Hippocampal formation (tissue), 2 donors: ENCODE data around the gene XPR1.
"Not testable (repeated sequence)": the region's sequence is repeated elsewhere in the genome, so short reads cannot be mapped to it uniquely, and the experiment has no call there.

Experiments used
- DNase-seq, 2 donors: peaks; one replicate each; lab custom pipeline; 2025; lab: John Stamatoyannopoulos, UW

XPR1 gene

GRCh38 chr1:180644526-180645192 lies 12.8 kb downstream of the XPR1 start:
- no peak for DNase-seq

DNA sequence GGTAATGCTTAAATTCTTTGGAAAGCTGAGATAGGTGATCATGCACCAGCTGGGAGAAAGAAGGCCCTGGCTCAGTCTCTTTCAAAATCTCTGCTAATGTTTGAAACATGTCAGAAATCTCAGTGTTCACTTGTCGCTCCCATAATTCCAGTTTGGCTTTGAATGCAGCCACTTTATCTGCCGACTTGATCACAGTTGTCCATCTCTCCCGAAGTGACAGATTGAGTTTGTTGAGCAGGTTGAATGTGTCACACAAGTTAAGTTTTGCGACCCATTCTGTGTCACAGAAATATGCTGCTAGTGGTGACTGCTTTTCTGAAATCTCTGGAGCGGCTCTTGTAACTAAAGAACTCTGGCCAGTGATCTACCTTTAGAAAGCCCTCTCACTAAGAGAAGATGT lies 13.4 kb downstream of the XPR1 start:
- not testable (repeated sequence) for DNase-seq

DNA sequence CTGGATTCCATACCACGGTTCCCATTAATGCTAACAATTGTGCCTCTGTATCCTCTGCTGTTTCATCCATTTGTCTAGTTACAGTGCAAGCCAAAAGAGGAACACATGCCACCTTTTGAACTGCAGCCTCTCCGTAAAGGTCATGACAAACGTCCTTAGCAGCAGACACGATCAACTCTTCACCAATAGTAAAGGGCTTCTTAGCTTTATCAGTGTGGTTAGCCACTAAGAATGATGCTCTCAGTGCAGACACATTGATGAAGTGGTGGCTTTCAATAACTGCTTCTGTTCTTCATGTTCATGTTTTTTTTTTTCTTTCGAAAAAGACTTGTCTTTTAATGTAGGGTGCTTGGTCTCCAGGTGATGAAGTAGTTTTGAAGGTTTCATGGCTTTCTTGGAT lies 14.3 kb downstream of the XPR1 start:
- no peak for DNase-seq

DNA sequence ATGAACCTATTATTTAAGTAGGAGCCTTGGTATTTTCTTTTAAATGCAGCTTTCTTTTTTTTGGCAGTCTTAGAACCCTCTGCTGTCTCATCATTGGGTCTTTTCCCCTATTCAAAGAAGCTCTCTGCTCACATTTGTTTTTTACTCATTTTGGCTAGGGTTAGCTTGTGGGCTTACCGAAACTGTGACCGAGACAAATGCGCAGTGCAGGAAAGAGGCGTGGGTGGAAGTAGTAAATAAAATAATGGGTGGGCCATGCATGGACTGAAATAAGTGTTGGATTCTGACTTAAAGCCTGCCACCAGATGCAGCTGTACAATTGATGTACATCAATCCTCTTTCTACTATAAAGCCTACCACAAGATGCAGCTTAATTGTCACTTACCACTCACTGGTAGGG lies 14.7 kb downstream of the XPR1 start:
- DNase-seq = no peak

DNA sequence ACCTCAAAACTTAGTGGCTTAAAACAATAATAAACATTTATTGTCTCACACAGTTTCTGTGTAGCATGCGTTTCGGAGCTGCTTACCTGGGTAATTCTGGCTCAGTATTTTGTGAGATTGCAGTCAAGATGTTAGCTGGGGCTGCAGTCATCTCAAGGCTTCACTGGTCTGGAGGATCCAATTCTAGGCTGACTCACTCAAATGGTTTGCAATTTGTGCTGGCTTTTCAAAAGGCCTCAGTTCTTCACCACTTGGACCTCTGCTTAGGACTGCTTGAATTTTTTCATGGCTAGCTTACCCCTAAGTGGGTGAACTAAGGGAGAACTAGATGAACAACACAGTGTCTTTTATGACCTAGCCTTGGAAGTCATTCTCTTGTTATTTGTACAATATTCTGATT lies 21.0 kb downstream of the XPR1 start:
- no peak for DNase-seq

DNA sequence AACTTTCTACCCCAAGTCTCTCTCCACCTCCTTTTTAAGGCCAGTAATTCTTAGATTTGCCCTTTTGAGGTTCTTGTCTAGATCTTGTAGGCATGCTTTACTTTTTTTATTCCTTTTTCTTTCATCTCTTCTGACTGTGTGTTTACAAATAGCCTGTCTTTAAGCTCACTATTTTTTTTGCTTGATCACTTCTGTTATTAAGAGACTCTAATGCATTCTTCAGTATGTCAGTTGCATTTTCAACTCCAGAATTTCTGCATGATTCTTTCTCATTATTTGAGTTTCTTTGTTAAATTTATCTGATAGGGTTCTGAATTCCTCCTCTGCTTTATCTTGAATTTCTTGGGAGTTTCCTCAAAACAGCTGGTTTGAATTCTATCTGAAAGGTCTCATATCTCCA lies 30.9 kb downstream of the XPR1 start:
- DNase-seq = no peak

GRCh38 chr1:180670681-180671080 lies 38.9 kb downstream of the XPR1 start:
- DNase-seq = no peak

GRCh38 chr1:180672105-180672504 lies 40.3 kb downstream of the XPR1 start:
- DNase-seq = no peak

GRCh38 chr1:180672505-180672904 lies 40.7 kb downstream of the XPR1 start:
- DNase-seq = no peak

DNA sequence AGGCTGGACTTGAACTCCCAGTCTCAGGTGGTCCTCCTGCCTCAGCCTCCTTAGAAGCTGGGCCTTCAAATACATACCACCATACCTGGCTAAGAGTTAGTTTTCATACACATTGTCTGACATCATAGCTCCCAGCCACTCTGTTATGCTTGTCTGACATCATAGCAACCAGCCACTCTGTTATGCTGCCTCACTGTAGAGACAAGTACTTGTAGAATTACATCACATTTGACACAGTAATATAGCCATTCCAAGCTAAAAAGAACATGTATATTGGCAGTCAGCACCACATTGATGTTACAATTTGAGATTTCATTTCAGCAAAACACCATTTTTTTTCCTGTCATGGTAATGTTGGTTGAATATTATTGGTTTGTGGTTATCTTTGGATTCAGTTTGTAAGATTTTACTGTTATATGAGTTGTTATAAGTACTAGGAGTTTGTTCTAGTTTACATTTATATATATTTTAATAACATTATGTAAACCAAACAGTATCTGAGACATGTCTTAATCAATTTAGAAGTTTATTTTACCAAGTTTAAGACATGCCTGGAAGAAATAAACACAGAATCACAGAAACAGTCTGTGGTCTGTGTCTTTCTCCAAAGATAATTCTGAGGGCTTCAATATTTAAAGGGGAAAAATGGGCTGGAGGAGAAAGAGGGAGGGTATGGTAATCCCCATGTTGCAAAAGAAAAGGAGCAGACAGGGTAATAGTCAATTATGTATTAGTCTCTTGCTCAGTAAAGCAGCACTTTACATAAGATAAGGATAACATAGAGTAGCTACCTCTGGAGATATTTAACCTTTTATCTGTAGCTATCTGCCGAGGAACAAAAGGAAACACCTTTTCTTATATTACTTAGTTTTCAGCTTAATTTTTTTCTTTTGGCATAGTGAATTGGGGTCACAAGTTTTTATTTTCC lies 43.0 kb downstream of the XPR1 start:
- DNase-seq = no peak

GRCh38 chr1:180675586-180675985 lies 43.8 kb downstream of the XPR1 start:
- DNase-seq = no peak

DNA sequence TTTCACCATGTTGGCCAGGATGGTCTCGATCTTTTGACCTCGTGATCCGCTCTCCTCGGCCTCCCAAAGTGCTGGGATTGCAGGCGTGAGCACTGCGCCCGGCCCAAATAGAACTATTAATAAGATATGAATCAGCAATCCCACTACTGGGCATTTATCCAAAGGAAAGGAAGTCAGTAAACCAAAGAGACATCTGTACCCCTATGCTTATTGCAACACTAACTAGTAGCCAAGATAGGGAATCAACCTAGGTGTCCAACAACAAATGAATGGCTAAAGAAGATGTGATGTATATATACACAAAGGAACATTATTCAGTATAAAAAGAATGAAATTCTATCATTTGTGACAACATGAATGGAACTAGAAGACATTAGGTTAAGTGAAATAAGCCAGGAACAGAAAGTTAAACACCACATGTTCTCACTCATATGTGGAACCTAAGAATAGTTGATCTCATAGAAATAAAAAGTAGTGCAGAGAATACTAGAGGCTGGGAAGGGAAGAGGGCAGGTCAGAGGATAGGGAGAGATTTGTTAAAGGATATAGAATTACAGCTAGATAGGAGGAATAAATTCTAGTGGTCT lies 48.8 kb downstream of the XPR1 start:
- DNase-seq = no peak

GRCh38 chr1:180683117-180683516 lies 51.3 kb downstream of the XPR1 start:
- DNase-seq = not testable (repeated sequence)

DNA sequence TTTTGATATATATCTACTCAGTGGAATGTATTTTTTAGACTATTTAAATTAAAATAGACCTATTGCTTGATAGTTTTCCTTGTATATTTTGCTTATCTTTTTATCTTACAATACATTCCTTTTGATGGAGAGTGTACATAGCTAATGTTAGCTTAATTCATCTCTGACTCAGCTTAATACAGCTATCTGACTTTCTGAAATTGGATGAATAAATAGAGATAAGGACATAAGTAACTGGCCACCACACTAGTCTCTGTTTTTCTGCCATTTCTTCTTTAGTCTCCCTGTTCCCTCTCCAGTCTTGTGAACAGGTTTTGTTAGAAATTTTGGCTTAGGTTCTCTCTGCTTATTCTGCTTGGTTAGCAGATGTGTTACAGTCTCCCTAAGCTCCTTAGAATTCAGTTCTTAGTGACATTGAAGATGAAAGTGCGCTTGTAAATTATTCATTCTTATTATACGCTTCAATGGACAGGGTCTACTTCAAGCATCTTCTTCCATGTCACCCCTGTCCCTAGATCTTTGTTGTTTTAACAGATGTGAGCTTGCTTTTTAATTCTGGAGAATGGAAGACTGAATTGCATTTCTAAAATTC lies 59.6 kb downstream of the XPR1 start:
- peak in 1 of 2 donors; percentile 22 for DNase-seq

DNA sequence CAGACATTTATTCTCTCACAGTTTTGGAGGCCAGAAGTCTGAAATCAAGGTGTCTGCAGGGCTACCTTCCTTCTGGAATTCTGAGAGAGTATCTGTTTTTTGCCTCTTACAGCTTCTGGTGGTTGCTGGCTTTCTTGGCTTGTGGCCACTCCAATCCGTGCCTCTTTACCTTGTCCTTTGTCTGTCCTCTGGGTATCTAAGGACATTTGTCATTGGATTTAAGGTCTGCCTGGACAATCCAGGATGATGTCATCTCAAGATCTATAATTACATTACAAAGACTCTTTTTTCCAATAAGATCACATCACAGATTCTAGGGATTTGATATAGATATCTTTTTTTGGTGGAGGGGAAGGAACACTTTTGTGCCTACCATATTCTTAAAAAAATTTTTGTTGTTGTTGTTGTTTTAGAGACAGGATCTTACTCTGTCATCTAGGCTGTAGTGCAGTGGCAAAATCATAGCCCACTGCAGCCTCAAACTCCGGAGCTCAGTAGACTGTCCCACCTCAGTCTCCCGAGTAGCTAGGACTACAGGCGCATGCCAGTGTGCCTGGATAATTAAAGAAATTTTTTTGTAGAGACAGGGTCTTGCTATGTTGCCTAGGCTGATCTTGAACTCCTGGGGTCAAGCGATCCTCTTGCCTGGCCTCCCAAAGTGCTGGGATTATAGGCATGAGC lies 61.9 kb downstream of the XPR1 start:
- no peak for DNase-seq

- DNase-seq = no peak
Observed at GRCh38 chr1:180695282-180695681, 63.5 kb downstream of the XPR1 start.

GRCh38 chr1:180696361-180696760 lies 64.5 kb downstream of the XPR1 start:
- no peak for DNase-seq

DNA sequence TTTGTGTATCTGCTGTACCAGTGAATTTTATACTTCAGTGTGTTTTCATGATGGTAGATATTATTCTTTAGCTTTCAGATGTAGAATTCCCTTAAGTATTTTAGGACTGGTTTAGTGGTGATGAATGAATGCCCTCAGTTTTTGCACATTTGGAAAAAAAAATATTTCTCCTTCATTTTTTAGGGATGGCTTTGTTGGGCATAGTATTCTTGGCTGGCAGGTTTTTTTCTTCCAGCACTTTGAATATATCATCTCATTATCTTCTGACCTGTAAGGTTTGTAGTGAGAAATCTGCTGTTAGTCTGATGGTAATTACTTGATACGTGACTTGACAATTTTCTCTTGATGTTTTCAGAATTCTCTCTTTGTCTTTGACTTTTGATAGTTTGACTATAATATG lies 66.8 kb downstream of the XPR1 start:
- DNase-seq = no peak

DNA sequence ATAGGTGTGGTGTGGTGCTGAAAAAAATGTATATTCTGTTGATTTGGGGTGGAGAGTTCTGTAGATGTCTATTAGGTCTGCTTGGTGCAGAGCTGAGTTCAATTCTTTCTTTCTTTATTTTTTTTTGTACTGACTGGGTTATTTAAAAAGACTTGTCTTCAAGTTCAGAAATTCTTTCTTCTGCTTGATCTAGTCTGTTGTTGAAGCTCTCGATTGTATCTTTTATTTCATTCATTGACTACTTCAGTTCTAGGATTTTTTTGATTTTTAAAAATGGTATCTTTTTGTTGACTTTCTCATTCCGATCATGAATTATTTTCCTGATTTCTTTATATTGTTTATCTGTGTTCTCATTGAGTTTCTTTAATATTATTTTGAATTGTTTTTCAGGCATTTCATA lies 70.6 kb downstream of the XPR1 start:
- DNase-seq = not testable (repeated sequence)

DNA sequence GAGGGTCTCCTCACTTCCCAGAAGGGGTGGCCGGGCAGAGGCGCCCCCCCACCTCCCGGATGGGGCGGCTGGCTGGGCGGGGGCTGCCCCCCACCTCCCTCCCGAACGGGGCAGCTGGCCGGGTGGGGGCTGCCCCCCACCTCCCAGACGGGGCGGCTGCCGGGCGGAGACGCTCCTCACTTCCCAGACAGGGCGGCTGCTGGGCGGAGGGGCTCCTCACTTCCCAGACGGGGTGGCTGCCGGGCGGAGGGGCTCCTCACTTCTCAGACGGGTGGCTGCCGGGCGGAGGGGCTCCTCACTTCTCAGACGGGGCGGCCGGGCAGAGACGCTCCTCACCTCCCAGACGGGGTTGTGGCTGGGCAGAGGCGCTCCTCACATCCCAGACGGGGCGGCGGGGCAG lies 78.9 kb downstream of the XPR1 start:
- DNase-seq = not testable (repeated sequence)

DNA sequence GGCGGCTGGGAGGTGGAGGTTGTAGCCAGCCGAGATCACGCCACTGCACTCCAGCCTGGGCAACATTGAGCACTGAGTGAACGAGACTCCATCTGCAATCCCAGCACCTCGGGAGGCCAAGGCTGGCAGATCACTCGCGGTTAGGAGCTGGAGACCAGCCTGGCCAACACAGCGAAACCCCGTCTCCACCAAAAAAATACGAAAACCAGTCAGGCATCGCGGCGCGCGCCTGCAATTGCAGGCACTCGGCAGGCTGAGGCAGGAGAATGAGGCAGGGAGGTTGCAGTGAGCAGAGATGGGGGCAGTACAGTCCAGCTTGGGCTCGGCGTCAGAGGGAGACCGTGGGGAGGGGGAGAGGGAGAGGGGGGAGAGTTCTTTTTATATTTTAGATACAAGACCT lies 79.4 kb downstream of the XPR1 start:
- DNase-seq = not testable (repeated sequence)

DNA sequence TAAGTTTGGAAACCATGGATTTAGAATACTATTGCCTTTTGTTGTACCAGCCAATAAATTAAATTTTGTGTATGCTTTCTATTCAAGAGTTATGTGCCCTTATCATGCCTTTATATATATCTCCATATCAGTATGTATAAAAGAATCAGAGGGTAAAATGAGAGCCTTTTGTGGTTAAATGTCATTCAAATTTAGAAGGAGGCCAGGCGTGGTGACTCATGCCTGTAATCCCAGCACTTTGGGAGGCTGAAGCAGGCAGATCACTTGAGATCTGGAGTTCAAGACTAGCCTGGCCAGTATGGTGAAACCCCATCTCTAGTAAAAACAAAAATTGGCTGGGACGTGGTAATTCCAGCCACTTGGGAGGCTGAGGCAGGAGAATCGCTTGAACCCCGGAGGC lies 88.9 kb downstream of the XPR1 start:
- DNase-seq = no peak
